ENCODE data around the gene PRKCZ.

The PRKCZ gene

DNA sequence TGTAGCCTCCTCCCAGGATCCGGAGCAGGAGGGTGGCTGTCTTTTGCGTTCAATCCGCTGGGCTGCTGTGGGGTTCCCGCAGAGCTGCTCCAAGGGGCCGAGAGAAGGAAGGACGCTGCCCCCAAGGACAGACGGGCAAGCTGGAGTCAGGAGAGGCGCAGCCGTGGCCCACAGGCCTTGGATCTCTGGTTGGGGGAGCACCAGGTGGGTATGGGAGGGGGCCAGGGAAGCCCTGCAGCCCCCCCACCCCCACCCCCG, 162.0 kb downstream of the PRKCZ start:
- Histone ChIP-seq H3K4me3 (ENCODE audit: low read length) (no peak overlapping the region), H2AFZ (ENCODE audit: low read depth, low read length) (no peak overlapping the region), H3K9ac (ENCODE audit: low read length) (no peak overlapping the region), H3K27ac (ENCODE audit: low read length) (no peak overlapping the region), H3K36me3 (replicated peaks; ENCODE audit: low read depth, low read length) (no peaks in the 10 kb centered on the region), H3K79me2 (ENCODE audit: low read length) (no peaks in the 10 kb centered on the region), H3K9me3 (ENCODE audit: insufficient read depth, low read length) (no peaks in the 10 kb centered on the region), H3K4me2 (ENCODE audit: low read length) (no peak overlapping the region), H4K20me1 (ENCODE audit: insufficient read depth, low read length) (no peaks in the 10 kb centered on the region), H3K4me1 (ENCODE audit: low read length) (no peaks in the 10 kb centered on the region), H3K27me3 (ENCODE audit: low read depth, low read length) (no peaks in the 10 kb centered on the region)
- TF ChIP-seq EZH2phosphoT487 (IDR thresholded peaks at IDR 0.05; ENCODE audit: low read depth) (no peak), CTCF (IDR thresholded peaks at IDR 0.05; ENCODE audit: low read depth, low read length) (no peak)

GRCh38 chr1:2212532-2213491, 162.6 kb downstream of the PRKCZ start:
- no peaks in the 10 kb centered on the region for H3K79me2 ChIP-seq (ENCODE audit: low read length)
- H3K27ac ChIP-seq (ENCODE audit: low read length) = no peak overlapping the region
- no peaks in the 10 kb centered on the region for H4K20me1 ChIP-seq (ENCODE audit: insufficient read depth, low read length)
- H3K4me1 ChIP-seq (ENCODE audit: low read length) = no peaks in the 10 kb centered on the region
- no peak overlapping the region for H3K4me3 ChIP-seq (ENCODE audit: low read length)
- no peak overlapping the region for H3K4me2 ChIP-seq (ENCODE audit: low read length)
- no peak overlapping the region for H3K9ac ChIP-seq (ENCODE audit: low read length)
- H2AFZ ChIP-seq (ENCODE audit: low read depth, low read length) = no peak overlapping the region
- H3K36me3 ChIP-seq (replicated peaks; ENCODE audit: low read depth, low read length) = no peaks in the 10 kb centered on the region
- H3K9me3 ChIP-seq (ENCODE audit: insufficient read depth, low read length) = no peaks in the 10 kb centered on the region
- TF ChIP-seq EZH2phosphoT487 (IDR thresholded peaks at IDR 0.05; ENCODE audit: low read depth) (no peak), CTCF (IDR thresholded peaks at IDR 0.05; ENCODE audit: low read depth, low read length) (no peak)
- H3K27me3 ChIP-seq (ENCODE audit: low read depth, low read length) = no peaks in the 10 kb centered on the region

DNA sequence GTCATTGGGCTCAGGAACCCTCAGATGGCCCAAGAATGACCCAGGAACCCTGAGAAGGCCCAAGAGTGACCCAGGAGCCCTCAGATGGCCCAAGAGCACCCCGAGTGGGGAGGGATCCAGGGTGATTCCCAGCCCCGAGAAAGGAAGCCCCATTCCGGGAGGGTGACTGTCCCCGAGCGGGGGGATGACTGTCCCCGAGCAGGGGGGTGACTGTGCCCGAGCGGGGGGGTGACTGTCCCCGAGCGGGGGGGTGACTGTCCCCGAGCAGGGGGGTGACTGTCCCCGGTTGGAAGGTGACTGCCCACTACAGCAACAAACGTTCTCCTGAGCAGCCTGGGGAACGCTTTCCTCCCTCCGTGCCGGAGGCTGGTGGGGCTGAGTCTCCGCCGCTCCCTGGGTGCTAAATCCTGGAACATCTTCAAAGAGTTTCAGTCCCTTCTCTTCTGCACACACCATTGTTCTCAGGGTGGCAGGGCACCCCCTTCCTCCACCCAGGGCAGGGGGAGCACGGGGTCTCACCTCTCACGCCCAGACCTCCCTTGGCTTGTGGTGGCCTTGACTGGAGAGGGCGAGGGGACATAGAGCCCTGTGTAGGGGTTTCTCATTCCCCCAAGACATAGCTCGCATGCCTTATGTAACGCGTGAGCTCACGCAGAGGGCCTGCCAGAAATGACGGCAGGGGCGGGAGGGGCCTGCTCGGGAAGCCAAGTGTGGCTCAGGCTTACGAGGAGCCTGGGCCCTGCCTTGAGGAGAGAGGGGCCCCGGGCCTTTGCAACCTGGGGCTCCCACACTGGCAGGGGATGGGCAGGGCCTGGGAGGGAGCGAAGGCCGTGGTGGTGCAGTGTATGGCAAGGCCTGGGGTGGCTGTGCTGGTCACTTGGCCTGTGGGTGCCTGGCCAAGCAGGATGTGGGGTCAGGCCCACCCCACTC, 163.6 kb downstream of the PRKCZ start:
- H4K20me1 ChIP-seq (ENCODE audit: insufficient read depth, low read length) = no peaks in the 10 kb centered on the region
- H3K4me1 ChIP-seq (ENCODE audit: low read length) = no peaks in the 10 kb centered on the region
- no peak overlapping the region for H3K27ac ChIP-seq (ENCODE audit: low read length)
- TF ChIP-seq CTCF (IDR thresholded peaks at IDR 0.05; ENCODE audit: low read depth, low read length) (no peak), EZH2phosphoT487 (IDR thresholded peaks at IDR 0.05; ENCODE audit: low read depth) (no peak)
- H3K9me3 ChIP-seq (ENCODE audit: insufficient read depth, low read length) = peaks cover 3% of the 10 kb centered on the region; the same call in 1 of the 2 replicates
- no peaks in the 10 kb centered on the region for H3K79me2 ChIP-seq (ENCODE audit: low read length)
- no peak overlapping the region for H3K4me3 ChIP-seq (ENCODE audit: low read length)
- H3K36me3 ChIP-seq (replicated peaks; ENCODE audit: low read depth, low read length) = no peaks in the 10 kb centered on the region
- no peak overlapping the region for H3K4me2 ChIP-seq (ENCODE audit: low read length)
- no peak overlapping the region for H3K9ac ChIP-seq (ENCODE audit: low read length)
- H3K27me3 ChIP-seq (ENCODE audit: low read depth, low read length) = no peaks in the 10 kb centered on the region
- H2AFZ ChIP-seq (ENCODE audit: low read depth, low read length) = no peak overlapping the region

Measured in OCI-LY3 (cell line).